ENCODE measurements around the gene HES4.

The HES4 gene

DNA sequence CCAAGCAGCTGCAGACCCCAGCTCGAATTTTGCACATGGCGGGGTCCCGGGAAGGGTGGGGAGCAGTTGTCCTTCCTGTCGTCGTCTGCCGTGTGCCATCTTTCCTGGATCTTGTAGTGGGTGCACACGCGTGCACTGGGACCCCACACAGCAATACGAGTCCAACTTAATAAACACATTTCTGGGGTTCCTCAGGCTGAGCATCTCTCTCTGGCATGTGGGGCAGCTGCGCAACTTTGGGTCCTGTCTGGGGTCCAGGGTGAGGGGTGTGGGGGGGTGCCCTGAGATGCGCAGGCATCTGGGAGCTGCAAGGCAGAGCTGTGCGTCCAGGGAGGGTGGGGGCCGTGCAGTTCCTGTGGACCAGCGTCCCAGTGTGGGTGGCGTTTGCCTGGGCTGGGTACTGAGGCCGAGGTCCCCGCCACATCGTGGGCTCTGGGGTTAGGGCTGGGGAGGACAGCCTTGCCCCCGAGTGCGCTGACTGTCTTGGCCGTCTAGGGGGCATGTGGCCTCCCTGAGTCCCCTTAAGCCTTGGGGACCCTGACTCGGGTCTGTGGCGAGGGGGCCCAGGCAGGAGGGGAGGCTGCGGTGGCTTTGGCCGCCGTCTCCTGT, 34.3 kb downstream of the HES4 start:
- no peak for DNase-seq

DNA sequence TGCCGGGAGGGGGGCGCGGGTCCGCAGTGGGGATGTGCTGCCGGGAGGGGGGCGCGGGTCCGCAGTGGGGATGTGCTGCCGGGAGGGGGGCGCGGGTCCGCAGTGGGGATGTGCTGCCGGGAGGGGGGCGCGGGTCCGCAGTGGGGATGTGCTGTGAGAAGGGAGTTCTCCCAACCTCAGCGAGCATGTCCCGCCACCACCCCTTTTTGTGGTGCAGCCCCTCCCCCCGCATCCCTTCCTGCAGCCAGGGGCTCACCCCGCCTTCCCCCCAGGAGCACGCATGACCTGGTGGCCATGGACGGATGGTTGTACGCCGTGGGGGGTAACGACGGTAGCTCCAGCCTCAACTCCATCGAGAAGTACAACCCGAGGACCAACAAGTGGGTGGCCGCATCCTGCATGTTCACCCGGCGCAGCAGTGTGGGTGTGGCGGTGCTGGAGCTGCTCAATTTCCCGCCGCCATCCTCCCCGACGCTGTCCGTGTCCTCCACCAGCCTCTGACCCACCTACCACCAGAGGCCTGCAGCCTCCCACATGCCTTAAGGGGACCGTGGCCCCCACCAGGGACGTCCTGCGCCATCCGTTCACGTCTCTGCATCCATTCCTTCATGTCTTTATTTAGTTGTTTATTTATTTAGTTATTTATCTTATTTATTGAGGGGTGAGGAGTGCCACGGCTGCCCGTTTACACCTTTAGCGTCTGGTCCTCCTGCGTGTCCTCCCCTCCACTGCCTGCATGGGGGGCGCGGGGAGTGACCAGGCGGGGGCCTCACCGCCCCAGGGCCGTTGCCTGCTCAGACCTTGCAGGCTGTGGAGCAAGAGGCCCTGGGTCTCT, 35.0 kb downstream of the HES4 start:
- DNase-seq = no peak

DNA sequence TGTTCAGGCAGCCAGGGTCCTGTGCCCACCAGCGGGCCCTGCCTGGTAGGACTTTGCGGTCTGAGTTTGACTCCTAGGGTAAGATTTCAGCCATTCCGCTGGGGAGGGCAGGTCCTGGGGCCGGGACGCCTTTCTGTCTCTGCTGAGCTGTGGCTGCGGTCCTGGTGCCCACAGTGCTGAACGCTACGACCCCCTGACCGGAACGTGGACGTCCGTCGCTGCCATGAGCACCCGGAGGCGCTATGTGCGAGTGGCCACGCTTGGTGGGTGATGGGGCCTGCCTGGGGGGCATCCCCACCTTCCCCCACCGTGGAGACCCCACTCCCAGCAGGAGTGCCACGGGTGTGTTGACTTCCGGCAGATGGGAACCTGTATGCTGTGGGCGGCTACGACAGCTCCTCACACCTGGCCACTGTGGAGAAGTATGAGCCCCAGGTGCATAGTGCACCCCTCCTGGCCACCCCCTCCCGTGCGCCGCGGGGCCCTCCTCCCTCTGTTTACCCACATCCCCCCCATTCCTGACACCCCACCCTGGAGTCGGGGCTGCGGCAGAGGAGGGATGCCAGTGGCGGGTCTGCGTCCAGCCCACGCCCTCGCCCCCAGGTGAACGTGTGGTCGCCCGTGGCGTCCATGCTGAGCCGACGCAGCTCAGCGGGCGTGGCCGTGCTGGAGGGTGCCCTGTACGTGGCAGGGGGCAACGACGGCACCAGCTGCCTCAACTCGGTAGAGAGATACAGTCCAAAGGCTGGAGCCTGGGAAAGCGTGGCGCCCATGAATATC, 36.0 kb downstream of the HES4 start:
- no peak for DNase-seq

DNA sequence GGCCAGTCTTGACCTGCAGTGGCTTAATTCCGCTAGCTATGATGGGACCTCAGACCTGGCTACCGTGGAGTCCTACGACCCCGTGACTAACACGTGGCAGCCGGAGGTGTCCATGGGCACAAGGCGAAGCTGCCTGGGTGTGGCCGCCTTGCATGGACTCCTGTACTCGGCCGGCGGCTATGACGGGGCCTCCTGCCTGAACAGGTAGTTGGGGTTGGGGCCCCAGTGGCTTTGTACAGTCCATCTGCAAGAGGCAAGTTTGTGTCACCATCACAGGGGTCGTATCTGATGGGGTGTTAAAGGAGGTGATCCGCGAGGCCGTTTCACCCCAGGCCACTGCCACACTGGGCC, 36.6 kb downstream of the HES4 start:
- DNase-seq = no peak

DNA sequence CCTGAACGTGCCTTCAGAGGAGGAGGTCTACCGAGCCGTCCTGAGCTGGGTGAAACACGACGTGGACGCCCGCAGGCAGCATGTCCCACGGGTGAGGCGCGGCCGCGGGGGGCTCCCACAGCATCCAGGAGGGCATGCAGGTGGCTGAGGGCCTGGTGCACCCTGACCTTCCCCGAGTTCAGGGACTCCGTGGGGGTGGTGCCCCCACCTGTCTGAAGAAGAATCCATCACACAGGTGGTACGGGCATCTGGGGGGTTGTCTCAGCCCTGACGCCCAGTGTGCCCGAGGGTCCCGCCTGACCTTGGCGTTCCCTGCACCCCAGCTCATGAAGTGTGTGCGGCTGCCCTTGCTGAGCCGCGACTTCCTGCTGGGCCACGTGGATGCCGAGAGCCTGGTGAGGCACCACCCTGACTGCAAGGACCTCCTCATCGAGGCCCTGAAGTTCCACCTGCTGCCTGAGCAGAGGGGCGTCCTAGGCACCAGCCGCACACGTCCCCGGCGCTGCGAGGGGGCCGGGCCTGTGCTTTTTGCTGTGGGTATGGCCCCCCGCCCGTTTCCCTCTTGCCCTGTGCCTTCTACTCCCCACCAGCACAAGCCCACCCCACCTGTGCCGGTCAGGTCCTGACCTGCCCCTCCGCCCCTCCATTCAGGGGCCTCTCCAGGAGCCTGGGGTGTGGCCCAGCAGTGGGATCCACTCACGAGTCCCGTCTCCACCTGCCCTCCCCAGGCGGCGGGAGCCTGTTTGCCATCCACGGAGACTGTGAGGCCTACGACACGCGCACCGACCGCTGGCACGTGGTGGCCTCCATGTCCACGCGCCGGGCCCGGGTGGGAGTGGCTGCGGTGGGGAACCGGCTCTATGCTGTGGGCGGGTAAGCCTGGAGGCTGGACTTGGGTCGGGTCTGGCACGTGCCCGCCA, 37.3 kb downstream of the HES4 start:
- DNase-seq = no peak

DNA sequence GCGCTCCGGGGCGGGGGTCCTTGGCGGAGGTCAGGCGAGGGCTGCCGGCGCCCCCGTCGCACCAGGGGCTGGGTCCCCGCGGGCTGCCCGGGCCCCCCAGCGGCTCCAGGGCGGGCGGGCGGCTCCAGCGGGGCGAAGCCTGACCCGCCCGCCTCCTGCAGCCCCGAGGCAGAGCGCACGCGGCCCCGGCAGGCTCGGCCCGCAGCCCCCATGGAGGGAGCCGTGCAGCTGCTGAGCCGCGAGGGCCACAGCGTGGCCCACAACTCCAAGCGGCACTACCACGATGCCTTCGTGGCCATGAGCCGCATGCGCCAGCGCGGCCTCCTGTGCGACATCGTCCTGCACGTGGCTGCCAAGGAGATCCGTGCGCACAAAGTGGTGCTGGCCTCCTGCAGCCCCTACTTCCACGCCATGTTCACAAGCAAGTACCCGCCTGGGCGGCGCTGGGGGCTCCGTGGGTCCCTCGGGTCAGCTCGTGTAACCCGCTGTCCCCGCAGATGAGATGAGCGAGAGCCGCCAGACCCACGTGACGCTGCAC, 38.7 kb downstream of the HES4 start:
- no peak for DNase-seq

DNA sequence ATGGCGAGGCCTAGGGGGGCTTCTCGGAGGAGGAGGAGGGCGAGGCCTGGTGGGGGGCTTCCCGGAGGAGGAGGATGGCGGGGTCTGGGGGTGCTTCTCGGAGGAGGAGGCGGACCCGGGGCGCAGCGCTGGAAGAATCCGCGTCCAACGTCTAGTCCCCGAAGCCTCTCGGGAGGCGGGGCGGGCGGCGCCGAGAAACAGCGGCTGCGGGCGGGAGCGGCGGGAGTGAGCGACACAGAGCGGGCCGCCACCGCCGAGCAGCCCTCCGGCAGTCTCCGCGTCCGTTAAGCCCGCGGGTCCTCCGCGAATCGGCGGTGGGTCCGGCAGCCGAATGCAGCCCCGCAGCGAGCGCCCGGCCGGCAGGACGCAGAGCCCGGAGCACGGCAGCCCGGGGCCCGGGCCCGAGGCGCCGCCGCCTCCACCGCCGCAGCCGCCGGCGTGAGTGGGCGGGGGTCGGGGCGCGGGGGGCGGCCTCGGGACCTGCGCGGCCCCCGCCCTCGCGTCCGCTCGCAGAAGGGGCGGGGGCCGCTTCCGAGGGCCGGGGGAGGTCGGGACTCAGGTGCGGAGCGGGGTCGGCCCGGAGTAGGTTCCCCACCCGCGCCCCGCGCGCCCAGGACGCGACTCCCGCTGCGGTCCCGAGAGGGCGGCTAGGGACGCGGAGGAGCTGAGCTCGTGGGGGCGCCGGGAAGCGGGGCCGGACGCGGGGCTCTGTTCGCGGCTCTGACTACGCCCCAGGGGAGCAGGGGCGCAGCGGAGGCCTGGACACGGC, 39.4 kb downstream of the HES4 start, which contains the start of gene KLHL17:
Gene KLHL17 (plus strand): TSS at position 222 of the 769 bp plus-strand sequence. CDS start 110 bp downstream, at position 332.
- peak; percentile 91 for DNase-seq

DNA sequence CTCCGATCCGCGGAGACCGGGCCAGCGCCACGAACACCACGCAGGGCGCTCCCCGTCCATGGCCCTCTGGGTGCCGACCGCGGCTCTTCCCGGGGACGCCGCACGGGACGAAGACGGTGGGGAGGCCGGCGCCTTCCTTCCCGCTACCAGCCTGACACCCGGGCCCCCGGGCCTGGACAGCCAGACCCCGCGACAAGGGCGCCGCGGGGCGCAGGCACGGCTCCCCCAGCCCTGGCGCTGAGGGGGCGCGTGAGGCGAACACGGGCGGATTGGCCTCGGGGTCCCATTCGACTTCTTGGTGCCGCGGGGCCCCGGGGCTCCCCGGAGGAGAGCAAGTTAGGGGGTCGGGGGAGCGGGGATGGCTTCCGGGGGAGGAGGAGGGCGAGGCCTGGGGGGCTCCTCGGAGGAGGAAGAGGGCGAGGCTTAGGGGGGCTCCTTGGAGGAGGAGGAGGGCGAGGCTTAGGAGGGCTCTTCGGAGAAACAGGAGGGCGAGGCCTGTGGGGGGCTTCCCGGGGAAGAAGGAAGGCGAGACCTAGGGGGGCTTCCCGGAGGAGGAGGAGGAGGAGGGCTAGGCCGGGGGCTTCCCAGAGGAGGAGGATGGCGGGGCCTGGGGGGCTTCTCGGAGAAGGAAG, 40.0 kb downstream of the HES4 start:
- DNase-seq = no peak

DNA sequence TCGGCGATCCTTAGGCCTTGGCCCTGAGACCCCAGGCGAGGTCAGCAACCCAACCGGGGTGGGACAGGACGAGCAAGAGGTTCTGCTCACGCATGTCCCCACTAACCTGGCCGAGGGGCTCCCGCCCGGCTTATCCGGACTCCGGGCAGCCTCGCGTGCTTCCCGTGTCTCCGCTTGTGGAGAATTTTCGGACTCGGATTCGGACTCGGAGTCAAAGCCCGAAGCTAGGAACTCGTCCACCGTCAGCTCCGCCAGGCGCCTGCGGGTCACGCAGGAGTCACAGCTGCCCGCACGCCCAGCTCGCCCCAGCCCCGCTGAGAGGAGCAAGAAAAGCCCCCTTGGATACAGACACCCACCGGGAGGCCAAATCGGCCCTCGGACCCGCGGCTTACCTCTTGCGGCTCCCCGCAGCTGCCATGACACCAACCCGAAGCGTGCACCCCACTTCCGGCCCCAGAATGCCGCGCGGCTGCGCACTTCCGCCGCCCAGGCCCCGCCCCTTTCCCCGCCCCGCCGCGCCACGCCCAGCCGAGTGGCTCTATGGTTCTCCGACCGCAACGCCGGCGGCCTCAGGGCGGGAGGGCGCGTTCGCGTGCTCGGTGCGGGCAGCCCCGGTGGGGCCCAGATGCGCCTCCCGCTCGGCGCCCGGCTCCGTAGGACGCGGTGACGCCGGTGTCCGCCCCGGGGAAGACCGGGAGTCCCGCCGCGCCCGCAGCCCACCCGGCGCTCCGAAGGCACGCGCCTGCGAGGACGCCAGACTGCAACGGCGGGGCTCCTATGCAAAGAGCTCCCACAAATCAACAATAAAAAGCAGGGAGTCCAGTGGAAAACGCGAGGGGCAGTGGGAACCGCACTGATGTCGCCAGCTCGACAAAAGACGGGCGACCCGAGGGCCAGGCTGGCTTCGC, 40.8 kb downstream of the HES4 start, which contains the start of gene NOC2L:
Gene NOC2L (minus strand): TSS at position 434 of the 908 bp plus-strand sequence. CDS start 16 bp downstream, at position 418.
- DNase-seq = peak; percentile 97

DNA sequence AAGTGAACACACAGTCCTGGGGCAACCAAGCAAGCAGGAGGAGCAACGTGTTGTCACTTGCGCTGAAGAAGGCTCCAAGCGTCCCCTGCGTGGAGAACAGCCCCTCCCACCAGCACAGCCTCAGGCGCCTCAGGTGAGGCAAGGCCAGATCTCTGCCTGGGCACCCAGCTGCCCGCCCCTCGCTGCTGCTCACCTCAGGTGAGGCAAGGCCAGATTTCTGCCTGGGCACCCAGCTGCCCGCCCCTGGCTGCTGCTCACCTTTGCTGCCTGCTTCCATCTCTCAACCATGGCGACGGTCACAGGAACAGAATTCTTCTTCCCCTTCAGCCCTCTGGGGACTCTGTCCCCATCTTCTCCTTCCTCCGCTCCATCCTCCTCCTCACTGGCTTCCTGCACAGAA, 43.3 kb downstream of the HES4 start:
- DNase-seq = no peak

DNA sequence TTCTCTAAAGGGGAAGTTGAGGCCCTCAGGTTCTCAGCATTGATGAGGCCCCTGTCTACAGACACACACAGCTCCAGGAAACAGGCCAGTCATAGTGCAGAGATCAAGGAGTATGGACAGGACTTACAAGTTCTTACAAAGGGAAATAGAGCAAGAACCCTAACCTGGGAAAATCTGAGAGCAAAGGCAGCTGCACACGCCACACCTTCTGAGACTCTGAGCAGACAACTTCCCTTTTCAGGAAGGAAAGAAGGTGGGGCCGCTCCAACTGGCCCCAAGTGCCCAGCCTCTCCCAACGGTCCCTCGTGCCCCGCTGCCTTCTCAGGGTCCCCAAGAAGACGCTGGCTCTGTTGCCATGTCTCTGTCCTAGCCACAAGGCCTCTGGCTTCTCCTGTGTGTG, 44.4 kb downstream of the HES4 start:
- DNase-seq = no peak

DNA sequence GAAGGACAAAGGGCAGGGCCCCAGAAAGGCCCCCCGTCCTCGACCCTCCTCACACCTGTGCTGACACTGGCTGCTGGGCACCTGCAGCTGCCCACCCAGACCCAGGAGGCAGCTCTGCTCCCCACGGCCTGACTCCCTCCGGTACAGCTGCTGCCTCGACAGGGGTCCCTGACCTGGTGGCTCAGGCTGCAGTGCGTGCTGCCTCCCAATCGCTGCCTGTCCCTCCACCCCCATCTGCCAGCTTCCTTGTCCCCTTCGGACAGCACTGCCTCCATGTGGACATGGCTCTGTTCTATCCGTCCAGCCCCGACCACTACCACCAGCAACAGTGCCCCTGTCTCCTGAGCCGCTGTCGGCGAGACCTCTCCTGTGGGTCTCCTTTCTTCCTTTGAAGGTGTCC, 45.0 kb downstream of the HES4 start:
- no peak for DNase-seq

DNA sequence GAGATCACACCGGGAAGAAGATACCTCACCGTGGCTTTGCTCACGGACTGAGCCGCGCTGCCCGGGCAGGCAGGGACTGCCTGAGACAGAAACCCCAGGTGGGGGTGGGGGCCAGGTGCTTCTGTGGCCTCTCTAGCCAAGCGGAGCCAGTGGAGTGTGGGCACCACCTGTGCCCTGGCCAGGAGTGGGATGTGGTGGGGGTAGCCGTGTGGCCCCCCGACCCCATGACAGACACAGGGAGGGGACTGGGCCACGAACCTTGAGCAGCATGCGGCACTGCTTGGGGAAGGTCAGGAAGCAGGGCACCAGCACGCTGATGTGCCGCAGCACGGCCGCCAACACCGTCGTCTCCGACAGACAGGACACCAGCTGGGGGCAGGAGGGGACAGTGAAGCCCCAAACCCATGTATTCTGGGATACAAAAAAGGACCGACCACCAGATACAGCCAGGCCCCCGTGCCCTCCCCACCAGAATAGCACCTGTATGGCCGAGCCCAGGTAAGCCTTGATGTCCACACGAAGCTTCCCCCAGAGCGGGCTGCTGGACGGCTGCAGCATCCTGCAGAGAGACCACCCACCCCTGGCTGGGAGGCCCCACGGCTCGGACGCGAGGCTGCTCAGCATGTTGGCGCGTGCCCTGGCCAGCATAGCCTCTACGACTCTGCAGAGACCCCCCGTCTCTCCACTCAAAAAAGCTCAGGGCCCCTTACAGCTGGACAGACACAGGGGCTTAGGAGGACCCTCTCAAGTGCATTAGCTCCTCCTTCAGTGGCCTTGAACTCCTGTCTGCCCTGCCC, 46.2 kb downstream of the HES4 start:
- no peak for DNase-seq

DNA sequence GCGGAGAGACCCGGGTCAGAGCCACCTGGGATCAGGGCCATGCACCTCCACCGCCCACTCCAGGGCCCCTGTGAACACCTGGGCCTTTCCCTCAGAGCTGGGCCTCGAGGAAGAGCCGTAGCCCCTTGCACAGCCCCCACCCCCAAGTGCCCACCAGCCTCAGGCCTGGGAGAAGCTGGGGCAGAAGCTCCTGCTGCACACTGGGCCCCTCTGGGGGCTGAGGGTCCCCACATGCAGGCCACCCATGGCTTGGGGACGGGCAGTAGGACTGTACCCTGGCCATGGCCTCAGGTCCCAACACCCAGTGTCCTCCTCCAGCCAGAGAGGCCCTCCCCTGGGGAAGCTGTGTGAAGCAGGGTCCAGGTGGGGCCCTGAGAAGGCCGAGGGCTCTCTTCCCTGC, 47.3 kb downstream of the HES4 start:
- no peak for DNase-seq

DNA sequence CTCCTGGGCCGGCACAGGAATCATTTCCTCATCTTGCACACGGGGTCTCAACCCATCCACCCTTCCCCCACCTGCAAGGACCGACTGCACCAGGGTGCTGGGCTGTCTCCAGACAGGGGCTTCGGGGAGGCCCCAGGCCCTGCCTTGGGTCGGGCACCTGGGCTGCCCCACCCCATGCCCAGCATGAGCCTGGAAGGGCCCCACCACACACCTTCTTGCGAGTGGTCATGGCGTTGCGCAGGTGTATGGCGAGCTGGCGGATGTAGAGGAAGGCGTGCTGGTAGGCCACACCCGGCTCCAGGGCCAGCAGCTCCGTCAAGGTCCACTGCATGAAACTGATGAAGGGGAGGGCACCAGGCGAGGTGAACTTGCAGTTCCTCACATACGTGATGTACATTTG, 47.7 kb downstream of the HES4 start:
- no peak for DNase-seq

DNA sequence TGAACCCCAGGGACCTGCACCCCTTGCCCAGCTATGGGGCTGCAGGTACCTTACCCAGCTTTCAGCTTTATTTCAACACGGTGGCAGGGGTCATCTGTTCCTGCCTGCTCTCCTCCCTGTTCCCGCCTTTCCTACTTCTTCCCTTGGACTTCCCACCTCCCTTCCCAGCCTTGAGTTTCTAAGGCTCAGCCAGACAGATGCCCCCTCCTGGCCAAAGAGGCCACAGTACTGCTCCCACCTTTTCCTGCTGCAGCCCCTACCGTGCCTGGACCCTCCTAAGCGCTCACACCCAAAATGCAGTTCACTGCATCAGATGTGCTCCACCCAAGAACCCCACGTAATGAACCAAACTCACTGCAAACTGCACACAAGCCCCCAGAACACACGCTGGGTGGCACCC, 48.5 kb downstream of the HES4 start:
- DNase-seq = no peak

DNA sequence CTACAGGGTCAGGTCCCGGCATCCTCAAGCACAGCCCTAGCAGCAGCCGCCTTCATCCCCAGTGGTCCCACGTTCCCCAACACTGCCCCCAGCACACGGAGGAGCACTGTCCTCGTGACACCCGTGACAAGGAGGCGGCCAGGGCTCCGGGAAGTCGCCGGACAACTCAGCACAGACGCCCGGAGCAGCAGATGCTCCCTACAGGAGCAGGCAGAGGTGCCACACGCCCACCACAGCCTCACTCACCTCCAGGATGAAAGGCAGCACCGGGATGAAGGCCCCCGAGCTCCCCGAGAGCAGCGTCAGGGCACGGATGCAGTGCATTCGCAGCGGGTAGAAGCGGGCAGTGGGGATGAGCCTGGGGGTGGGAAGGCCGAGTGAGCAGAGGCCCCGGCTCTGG, 49.0 kb downstream of the HES4 start:
- DNase-seq = no peak

DNA sequence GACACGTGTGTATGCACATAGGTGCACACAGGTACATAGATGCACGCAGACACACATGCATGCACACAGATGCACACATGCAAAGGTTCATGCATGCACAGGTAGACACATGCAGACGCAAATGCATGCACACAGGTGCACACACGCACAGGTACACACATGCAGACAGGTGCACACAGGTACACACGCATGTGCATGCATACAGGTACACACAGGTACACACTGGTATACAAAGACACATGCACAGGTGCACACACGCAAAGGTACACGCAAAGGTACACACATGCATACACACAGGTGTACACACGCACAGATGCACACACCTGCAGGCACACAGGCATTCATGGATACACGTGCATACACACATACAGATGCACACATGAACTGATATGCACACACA, 49.6 kb downstream of the HES4 start:
- no peak for DNase-seq
